GM19240 (cell line): ENCODE measurements around the gene TTLL1.
"Not testable (repeated sequence)": the region's sequence is repeated elsewhere in the genome, so short reads cannot be mapped to it uniquely, and the experiment has no call there.

Experiments
- DNase-seq: peaks from one replicate; pipeline ENCODE4 v3.0.0; 2011; ENCODE audit warnings: low spot score; ENCODE audit not compliant: insufficient read length

TTLL1 gene

GRCh38 chr22:43014316-43014868 lies 74.8 kb downstream of the TTLL1 start:
- DNase-seq = peak; percentile 31

GRCh38 chr22:43013355-43014315 lies 75.6 kb downstream of the TTLL1 start:
- DNase-seq = peak; percentile 35

GRCh38 chr22:43012390-43012789 lies 76.8 kb downstream of the TTLL1 start:
- no peak for DNase-seq

GRCh38 chr22:43011079-43011478 lies 78.1 kb downstream of the TTLL1 start:
- DNase-seq = no peak

GRCh38 chr22:43009444-43009843 lies 79.7 kb downstream of the TTLL1 start:
- no peak for DNase-seq

- no peak for DNase-seq
These were observed 80.3 kb downstream of the TTLL1 start for GRCh38 chr22:43008921-43009320.

- no peak for DNase-seq
These were observed 80.7 kb downstream of the TTLL1 start for GRCh38 chr22:43008509-43008908.

GRCh38 chr22:43007519-43008102 lies 81.6 kb downstream of the TTLL1 start:
- DNase-seq = no peak

GRCh38 chr22:43006753-43007152 lies 82.4 kb downstream of the TTLL1 start:
- no peak for DNase-seq

GRCh38 chr22:43006016-43006505 lies 83.1 kb downstream of the TTLL1 start:
- no peak for DNase-seq

- no peak for DNase-seq
These were observed 84.1 kb downstream of the TTLL1 start for GRCh38 chr22:43005106-43005505.

- DNase-seq = no peak
These were observed 84.7 kb downstream of the TTLL1 start for GRCh38 chr22:43004362-43005035.

GRCh38 chr22:43002202-43002586 lies 87.0 kb downstream of the TTLL1 start:
- DNase-seq = no peak

- DNase-seq = no peak
These were observed 87.7 kb downstream of the TTLL1 start for GRCh38 chr22:43001271-43002201.

- no peak for DNase-seq
These were observed 88.6 kb downstream of the TTLL1 start for GRCh38 chr22:43000441-43001175.

GRCh38 chr22:42997582-42998090 lies 91.6 kb downstream of the TTLL1 start:
- DNase-seq = no peak

- no peak for DNase-seq
These were observed 92.4 kb downstream of the TTLL1 start for GRCh38 chr22:42996646-42997365.

- not testable (repeated sequence) for DNase-seq
These were observed 93.5 kb downstream of the TTLL1 start for GRCh38 chr22:42995654-42996053.
